ENCODE data around the gene PCID2.
"Not testable (repeated sequence)": the region's sequence is repeated elsewhere in the genome, so short reads cannot be mapped to it uniquely, and the experiment has no call there.

PCID2 gene

DNA sequence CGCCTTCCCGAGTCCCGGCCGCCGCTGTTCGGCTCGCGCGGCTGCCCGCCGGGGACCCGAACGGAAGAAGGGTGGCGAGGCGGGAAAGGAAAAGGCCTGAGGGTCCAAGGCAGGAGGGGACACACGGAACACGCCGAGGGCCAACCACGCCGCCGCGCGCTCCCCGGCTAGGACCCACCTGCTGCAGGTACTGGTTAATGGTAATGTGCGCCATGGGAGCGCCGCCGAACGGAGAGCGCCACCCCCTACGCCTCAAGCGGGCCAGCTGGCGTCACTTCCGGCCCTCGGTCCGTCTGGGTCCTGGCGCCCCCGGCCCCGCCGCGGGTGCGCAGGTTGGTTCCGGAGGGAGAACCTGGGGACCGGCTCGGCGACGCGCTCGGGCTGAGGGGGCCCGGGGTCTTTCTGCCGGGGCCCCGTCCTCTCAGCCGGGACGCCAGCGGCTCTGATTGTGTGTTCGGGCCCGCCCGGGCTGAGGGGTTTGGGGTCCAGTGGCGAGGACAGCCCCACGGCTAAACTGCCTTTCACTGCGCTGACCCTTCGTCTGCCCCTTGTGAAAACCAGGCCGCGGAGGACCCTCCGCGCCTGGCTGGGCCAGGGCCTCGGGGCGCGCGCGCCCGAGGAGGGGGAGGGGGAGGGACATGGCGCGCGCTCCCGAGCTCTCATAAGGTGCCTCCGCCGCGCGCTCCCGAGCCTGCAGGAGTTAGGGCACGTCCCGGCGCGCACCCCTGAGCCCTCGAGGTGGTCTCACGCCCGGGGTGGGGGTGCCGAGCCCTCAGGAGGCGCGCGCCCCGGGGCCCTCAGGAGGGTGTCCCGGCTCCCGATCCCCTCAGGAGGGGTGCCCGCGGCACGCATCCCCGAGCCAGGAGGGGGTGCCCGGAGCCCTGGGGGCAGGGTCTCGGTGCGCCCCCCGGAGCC lies at the start of gene PCID2:
Gene PCID2, minus strand, starts transcription at position 249 of the 915 bp plus-strand sequence. Its CDS starts 35 bp downstream, at position 214.
- DNase-seq: peak; percentile 88 to 95

DNA sequence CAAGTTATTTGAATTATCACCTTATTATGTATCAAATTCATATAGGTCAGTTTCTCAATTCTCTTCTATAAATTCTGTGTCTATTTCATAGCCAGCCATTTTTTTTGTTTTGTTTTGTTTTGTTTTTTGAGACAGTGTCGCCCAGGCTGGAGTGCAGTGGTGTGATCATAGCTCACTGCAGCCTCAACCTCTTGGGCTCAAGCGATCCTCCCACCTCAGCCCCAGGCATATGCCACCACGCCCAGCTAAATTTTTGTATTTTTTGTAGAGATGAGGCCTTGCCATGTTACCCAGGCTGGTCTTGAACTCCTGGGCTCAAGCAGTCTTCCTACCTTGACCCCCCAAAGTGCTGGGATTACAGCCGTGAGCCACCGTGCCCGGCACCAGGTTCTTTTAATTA lies 49.4 kb upstream of the PCID2 start:
- not testable (repeated sequence) for DNase-seq

DNA sequence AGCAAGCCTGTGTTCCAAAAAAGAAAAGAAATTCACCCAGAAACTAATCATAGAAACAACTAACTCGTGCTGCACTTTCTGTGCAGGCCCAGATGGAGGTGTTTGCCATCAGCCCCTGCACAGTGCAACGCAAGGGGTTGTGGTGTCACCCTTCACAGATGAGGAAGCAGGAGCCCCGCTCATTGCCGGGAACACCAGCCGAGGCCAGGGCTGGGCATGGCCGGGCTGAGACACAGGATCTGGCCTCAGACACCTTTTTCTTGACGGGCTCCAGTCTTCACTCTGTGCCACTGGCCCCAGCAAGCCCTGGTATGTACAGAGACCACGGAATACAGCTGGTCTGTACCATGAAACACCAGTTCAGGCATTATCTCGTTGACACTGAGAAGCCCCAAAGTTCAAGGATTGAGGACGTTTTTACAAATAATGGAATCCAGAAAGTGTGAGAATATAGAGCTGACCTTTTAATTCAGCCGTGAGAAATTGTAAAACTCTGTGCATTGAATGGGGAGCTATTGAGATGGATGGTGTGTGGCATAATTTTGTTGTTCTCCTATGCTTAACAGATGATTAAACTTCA lies 44.1 kb upstream of the PCID2 start:
- DNase-seq: no peak

DNA sequence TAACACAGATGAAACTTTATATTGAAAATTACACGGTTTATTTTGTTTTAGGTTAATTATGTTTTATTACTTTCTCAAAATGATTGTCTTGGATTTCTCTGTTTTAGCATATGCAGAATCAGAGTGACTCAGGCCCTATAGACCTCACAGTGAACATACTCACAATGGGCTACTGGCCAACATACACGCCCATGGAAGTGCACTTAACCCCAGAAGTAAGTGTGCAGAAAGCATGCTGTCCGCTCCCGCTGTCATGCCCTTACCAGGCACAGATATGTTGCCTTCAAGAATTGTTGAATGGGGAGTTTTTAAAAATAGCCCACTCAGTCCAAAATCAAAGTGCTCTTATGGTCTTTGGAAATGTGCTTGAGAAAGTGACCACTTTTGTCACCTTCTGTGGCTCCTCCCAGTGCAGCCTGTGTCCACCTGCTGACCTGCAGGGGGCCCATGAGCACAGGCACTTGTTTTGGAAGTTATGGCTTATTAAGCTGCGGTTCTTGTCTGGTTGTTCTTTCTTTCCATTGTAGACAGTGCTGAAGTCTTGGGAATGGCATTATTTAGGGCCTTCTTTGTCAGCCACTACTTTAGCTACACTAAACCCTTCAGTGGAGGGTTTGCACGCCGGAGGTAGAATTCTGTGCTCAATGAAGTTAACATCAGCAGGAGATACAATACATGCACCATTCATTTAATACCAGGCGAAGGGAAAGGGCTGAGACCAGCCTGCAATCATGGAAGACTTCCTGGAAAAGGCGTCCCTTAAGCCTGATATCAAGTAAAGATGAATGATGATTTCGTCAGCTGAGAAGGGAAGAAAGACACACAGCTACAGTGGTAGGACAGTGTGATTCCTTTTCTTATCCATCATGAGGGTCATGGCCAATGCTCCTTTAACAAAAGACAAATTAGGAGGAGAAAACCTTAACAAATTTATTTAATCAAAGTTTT lies 37.7 kb upstream of the PCID2 start:
- DNase-seq: no peak

DNA sequence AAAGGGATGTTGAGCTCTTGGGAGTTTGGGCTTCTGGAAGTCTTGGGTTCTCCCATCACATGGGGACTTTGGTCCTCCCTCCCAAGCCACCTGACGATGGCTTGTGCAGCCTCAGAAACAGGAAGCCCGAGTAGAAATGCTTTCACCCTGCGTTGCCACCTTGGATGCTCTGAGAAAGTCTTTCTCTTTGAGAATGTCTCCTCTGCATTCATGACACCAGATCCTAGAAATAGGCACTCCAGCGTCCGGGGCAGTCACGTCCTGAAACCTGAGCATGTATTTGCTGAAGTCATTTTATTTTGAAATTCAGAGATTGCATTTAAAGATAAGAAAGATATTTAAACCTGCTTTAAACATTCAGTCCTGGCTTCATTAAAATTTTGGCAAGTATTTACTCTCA lies 35.4 kb upstream of the PCID2 start:
- no peak for DNase-seq

DNA sequence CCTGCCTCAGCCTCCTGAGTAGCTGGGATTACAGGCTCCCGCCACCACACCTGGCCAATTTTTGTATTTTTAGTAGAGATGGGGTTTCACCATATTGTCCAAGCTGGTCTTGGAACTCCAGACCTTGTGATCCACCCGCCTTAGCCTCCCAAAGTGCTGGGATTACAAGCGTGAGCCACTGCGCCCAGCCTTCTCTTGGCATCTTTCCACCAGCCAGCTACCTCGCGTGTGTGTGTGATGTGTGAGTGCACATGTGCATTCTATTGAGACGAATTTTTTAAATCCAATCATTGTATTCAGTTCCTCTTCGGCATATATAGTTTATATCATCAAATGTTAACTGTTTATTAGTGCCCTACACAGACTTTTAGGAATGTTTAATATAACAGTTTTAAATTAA lies 33.2 kb upstream of the PCID2 start:
- DNase-seq: not testable (repeated sequence)

DNA sequence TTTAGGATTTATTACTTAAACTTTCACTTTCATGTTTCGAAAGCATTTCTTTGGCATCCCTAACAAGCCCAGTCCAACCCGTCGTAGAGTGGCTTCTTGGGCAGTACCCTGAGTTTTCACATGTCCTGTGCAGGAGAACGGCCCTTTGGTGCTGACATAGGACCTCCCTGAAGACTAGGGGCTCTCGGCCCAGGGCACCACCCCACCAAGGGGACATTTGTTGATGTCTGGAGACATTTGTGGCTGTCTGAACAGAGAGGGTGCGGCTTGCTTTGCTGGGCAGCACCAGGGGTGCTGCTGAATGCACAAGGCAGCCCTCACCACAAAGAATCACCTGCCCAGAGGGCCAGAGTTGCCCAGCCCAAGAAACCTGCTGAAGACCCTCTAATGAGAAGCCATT lies 31.5 kb upstream of the PCID2 start:
- DNase-seq: no peak

DNA sequence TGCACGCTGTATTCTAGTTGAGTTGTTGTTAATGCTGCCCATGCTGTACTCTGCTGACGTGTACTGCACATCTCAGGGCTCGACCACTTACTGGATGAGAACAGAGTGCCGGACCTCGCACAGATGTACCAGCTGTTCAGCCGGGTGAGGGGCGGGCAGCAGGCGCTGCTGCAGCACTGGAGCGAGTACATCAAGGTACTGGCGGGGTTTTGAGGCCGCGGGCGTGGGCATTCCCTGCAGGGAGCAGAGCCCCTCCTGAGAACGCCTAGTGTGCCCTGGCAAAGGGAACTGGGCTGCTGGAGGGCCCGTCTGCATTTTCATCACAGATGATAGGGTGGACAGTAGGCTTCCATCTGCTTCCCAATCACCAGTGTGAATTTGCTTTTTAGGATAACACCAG lies 30.9 kb upstream of the PCID2 start:
- no peak for DNase-seq

DNA sequence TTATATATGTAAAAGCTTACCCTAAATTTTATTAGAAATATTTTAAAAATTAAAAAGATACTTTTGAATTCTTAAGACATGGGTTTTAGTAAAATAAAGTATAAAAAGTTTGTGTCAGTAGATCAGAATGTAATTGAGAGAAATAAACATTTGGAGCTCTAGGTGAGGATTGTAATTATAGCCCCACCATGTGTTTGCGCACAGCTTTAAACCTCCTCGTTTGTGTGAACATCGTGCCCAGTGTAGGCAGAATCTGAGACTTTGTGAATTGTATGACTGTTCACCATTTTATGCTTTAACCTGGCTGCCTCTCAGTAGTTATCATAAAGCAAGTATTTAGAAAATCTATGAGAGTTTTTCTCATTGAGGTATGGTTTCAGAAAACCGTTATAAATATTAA lies 30.1 kb upstream of the PCID2 start:
- DNase-seq: no peak

DNA sequence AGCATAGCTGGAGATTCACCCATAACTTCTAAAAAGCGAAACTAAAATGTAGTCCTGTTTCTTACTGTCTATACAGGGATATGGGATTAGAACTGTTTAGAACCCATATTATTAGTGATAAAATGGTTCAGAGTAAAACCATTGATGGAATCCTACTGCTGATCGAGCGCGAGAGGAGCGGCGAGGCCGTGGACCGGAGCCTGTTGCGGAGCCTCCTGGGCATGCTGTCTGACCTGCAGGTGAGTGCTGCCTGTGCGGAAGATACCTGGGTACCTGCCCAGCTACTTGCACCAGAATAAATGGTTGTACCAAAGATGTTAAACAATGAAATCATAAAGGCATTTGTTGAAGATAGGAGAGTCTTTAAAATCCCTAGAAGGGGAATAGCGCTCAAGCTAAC lies 24.6 kb upstream of the PCID2 start:
- no peak for DNase-seq

DNA sequence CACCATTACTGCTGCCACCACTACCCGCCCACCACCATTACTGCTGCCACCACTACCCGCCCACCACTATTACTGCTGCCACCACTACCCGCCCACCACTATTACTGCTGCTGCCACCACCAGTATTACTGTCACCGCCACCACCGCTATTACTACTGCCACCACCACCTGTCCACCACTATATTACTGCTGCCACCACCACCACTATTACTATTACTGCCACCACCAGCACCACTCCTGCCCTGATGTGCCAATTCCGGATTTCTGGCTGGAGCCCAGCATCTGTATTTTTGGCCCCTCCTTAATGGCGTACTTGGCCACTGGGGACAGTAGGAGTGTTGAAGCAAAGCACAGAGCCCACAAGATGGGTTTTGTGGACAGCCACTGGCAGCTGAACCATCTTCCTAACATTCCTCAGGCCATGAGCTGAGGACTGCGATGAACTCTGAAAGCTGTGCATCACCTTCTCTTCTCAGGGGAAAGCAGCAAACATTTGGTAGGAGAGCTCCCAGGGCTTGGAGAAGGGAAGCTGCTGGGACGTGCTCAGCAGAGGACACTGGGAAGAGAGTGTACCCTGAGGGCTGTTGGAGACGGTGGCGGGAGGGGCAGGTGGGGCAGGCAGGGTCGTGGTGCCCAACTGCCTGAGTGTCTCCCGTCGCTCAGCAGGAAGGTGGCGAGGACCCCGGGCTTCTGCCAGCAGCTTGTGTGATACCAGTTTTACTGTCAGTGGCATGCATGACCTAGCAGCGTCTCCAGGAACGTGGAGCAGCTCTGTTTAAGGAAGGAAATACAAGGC lies 23.9 kb upstream of the PCID2 start:
- no peak for DNase-seq

DNA sequence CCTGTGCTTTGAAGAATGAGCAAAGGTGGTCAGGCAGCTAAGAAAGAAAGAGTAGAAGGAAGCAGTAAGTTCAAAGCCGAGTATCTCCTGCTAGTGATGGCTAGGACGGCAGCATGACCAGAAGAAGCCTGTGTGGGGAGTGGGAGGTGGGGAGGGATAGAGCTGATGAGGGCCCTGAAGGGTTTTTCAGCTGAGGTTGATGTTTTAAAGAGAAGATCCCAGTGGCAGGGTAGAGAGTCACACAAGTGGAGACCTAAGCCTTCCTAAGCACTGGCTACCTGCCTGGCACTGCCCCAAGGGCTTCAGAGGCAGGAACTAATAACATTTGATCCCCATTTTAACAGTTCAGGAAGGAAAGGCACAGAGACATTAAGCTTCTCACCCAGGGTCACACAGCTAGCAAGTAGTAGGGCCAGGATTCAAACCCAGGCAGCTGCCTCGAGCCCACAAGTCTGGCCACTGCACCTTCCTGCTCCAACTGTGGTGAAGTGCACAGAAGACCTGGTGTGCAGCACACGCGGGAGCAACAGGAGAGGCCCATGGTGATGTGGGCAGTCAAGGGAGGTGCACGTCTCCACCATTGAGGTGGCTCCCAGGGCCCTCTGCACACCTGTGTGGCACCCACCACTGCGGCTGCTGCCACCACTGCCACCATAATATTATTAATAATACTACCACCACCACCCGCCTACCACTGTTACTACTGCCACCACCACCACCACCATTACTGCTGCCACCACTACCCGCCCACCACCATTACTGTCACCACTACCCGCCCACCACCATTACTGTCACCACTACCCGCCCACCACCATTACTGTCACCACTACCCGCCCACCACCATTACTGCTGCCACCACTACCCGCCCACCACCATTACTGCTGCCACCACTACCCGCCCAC lies 23.1 kb upstream of the PCID2 start:
- DNase-seq: no peak

DNA sequence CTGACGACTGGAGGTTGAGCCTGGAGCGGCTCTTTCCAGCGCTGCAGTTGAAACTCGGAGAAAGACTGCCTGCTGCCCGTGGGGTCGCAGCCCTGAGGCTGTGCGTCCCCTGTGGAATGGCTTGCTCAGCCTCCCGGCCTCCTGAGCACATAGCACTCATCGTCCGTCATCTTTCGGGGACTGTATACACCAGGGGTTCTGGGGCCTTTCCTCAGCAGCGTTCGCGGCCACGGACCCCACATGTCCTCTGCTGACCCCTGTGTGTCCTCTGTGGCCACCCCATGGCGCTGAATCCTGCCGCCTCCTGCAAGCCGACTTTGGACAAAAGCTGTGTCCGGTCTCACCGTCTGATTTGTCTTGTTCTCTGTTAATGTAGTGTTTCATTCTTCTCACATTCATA lies 21.3 kb upstream of the PCID2 start:
- DNase-seq: no peak

DNA sequence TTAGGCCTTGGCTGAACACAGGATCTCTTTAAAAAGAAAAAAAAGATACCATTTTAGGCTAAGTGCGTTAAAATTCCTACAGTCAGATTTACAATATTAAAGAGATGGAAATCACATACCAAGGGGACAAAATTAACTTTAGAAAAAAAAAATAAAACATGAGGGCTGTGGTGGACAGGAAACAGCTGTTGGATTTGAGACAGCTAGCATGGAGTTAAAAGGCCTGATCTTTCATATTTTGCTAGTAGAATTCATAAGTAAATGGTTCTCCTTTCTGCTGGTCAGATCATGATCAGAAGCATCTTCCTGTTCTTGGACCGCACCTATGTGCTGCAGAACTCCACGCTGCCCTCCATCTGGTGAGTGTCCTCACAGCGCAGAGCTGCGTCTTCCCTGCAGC lies 20.7 kb upstream of the PCID2 start:
- no peak for DNase-seq

DNA sequence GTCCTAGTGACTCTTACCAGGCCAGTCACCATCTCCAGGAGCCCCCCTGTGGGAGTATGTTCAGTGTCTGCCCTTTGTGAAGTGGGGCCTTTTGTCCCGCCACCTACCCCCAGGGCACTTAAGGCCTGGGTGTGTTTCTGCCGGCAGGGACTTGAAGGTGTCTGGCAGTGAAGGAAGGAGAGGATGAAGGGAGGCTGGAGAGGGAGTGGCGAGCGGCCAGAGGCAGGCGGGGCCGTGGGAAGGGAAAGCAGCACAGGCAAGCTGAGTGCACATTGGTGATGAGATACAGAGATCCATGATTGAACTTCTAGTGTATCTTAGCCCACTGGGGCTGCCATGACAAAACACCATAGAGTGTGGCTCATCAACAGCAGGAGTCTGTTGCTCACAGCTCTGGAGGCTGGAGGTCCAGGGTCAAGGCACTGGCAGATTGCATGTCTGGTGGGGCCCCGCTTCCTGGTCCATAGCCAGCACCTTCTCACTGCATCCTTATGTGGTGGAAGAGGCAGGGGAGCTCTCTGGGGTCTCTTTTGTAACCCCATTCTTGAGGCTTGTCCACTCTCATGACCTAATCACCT lies 18.5 kb upstream of the PCID2 start:
- no peak for DNase-seq

DNA sequence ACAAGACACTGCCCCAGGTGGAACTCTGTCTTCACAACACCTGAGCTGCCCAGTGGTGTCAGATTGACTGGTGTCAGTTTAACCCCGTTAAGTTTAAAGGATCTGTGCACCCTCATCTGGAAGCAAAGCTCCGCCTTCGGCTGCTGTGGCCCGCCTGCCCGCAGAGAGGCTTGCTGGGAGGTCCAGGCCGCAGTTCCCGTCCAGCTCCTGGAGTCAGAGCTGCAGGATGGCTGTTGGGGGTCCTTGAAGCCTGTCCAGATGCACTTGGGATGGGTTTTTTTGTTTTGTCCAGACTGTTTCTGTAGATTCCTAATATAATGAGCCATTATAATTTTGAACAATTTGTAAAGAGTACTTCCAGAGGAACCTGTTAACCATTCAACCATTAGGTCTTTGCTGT lies 17.0 kb upstream of the PCID2 start:
- no peak for DNase-seq

DNA sequence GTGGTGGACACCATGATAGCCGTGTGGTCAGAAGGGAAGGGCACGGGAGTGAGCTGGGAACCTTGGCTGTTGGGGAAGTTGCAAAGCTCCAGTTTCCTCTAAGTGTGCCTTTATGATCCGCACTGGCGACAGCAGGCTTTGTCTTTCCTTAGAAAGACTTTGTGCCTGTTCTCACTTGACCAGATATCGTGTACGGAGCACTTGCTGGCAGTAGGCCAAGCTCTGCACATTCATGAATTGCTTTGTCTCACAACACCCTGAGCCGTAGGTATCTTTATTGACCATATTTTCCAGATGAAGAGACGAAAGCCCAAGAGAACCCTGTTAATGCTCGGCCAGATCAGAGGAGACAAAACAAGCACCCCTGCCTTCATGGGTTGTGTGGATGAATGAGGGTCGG lies 16.0 kb upstream of the PCID2 start:
- DNase-seq: no peak

DNA sequence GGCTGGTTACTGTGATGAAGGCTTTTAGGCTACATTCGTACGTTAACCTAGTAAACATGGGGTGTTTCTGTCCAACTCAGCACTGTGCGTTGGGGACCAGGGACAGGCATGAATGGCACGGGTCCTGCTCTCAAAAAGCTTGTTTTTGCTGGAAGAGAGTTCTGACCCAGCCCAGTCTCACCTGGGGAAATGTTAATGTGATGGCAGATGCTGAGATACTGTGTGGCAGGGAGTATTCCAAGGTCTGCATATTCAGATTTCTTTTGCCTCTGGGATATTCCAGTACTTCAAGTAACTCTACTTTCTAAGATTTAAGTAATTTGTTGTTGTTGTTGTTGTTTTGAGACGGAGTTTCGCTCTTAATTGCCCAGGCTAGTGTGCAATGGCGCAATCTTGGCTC lies 14.6 kb upstream of the PCID2 start:
- no peak for DNase-seq

DNA sequence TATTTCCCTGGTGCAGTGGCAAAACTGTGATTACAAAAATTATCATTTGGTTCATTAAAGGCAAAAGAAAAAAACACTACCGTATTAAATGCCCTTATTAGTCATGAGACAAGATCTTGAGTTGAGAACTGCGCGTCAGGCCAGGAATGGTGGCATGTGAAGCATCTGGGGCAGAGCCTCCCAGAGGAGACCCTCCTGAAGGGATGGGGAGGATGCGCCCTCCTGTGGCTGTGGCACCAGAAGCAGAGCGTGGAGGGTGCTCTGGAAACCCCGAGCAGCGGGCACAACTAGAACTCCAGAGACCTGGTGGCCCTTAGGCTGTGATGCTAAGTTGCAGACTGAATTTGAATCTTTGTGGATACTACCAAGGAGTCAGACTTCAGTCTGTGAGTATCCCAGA lies 12.4 kb upstream of the PCID2 start:
- DNase-seq: no peak

DNA sequence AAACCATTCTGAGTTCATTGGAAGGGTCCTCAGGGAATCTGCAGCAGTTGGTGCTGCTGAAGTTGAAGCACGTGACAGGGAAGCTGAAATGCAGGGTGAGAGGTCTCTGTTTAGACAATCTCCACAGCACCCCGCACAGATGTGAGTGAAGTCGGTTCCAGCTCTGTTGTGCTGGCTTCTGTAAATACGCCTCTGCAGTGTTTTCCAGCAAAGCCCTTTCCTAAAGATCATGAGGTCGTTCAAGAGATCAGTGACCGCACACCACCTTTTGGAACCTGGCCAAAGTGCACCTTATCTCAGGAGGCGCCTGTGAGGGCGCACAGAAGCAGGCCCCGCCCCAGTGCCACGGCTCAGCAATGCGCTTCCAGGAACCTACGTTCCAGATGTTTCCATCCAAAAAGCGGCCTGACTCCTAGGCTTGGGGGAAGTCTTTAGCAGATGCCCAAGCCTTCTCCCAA lies 11.7 kb upstream of the PCID2 start:
- no peak for DNase-seq
